HPDE6-E6E7 (cell line): ENCODE data around the gene TRANK1.

Experiments used
- DNase-seq: peaks from one replicate; pipeline ENCODE4 v3.0.0; 2011; ENCODE audit warnings: missing footprints; ENCODE audit errors: extremely low spot score

The TRANK1 gene

DNA sequence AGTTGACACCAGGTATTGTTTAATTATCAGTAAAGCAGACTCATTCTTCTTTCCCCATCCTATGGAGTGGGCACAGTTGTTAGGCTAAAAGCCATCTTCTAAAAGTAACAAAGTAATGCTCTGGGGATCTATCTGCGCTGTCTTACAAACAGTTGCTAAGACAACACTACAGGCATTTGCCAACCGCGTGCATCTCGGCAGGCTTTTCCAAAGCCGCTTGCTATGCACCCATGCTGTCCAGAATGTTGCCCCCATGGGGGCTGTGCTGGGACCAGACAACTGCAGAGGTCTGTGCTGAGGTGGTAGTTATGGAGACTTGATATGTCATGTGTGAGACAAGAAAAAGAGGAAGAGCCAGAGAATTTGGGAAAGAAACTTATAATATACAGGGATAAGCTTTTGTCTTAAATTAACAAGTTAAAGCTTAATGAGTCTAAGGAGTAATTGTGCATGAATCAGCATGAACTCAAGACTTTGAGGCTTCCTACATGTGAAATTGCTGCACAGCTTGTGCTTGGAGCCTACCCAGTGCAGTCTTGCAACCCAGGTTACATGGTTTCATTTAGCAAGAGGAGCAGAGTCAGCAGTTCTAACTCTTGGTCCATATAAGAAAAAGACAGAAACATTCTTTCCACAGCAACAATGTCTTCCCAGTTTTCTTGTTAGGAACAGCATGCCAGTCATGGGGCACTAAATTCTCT is 141.6 kb downstream of the TRANK1 start:
- no peak for DNase-seq

DNA sequence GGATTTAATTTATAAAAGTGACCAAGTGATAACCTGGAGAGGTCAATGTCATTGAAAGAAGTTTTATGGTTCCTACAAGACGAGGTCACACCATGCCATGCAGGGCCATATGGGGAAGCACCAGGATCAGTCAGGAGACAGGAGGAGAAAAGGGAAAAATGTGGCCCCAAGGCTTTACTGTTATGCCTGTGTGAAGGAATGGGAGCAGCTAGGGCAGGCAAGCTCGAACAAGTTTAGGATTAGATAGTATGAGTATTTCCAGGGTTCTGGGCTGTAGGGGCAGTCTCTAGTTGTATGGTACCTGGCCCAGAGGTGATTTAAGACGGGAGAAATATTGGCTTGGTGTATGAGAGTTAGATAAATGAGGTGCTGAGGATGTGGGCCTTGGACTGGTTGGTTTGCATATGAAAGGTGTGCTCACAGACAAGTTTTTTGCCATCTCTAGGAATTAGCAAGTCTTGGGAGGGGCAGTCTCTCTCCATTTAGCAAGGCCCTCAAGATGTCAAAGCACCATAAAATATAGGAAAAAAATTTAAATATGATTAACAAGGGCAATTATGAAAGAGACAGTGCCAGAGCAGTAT is 144.2 kb downstream of the TRANK1 start:
- DNase-seq: no peak

DNA sequence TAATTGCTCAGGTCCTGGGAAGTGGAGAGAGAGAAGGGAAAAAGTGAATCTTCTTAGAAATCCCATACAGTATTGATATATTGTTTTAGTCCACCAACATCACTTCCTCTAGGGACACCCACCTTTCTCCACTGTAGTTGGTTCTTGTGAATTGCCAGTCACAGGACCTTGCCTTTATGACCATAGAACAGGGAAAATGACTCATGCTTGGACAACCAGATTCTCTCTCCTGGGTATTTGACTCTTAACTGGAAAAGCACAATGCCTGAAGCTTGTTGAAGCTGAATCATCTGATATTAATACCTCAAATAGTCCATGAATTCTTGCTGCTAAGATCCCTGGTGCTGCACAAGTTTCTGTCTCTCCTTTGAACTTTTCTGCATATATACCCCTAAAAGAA is 148.0 kb downstream of the TRANK1 start:
- no peak for DNase-seq

DNA sequence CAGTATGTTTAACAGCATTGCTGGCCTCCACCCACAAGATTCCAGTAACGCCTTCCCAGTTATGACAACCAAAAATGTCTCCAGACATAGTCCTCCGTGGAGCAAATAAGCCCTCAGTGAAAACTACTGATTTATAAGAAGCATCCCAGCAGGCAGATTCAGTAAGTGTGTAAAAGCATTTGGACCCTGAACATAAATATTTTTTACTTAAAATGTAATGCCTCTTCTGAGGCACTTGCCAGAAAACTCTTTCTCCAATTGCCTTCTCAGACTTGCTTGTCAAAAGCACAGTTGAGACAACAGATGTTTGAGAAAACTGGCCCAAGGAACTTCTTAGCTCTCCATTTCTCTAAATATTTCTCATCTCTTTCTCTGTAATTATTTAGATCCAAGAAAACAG is 148.7 kb downstream of the TRANK1 start:
- no peak for DNase-seq

DNA sequence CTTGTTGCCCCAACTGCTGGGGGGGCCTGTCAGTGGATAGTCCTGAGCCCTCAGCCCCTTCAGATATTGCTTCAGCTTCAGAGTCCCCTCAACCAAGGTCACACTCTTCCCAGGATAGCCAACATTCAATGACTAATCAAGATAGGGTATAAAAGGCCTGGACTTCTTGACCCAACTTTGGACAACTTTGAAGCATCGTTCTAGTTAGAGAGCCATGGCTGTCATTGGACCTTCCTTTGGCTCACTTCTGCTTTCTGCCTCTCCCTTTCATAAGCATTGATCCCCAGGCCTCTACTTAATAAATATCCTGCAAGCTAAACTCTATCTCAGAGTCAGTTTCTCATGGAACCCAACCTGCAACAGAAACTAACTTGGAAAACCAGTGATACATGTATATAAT is 149.2 kb downstream of the TRANK1 start:
- DNase-seq: no peak

DNA sequence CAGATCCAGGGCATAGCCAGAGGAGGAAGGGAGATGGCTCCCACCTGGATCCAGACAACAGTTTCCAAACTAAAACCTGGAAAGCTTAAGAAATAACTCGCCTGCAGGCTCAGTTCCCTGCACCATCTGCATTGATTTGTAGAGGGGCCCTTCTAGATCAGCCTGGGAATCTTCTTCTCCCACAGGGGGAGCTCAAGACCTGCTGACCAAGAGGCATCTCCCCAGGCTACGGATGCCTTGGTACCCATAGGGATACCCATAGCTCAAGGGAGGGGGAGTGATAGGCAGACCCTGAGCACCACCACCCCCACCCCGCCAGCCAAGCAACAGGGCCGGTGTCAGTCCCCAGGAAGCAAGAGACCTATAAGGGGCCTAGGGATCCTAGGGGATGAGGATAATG is 152.5 kb downstream of the TRANK1 start:
- peak; percentile 4 for DNase-seq

DNA sequence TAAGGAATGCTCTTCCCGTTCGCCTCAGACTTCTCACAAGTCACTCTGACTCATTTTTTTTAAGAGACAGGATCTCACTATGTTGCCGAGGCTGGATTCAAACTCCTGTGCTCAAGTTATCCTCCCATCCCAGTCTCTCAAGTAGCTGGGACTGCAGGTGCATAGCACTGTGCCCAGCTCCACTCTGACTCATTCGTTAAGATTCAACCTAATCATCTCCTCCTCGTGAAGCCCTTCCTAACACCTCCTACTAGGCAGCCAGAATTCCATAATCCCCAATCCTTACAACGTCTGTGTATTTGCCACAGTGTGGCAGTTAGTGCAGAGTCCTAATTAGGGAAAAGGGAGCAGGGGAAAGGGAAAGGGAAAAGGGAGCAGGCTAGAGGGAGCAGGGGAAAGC is 154.1 kb downstream of the TRANK1 start:
- DNase-seq: no peak

DNA sequence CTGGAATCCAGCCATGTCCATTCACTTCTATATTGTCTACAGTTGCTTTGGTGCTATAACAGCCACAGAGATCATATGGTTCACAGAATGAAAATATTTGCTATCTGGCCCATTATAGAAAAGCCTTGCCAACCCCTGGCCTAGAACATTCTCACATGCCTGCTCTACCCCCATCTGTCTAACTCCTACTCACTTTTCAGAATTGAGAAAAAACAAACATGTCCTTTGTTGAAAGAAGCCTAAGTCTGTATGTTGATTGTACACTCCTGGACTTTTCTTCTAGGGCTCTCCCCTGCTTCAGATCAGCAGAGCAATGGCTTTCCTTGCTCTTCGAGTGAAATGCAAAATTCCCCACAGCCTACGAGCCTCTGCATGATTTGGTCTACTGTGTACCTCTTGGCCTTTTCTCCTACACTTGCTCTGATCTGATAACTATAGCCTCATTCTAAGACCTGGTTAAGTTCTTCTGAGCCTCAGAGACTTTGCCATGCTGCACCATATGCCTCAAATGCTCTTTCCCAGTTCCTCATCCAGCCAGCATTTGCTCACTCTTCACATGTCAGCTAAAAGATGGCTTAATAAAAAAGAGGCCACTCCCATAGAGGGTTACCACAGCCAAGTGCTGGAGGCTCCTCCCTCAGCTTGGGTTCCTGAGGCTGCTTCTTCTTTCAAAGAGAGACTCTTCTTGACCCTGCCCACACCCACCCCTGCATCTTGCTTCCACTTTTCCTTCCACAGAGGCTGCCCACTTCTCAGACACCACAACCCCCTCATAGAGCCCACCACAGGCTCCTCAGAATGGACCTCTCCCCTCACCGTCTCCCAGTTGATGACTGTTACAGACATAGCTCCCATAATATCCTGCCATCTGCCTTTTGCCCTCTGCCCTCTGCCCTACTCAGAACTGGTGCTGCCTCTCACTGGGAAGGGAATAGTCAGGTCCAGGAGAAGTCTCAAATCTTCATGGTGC is 157.6 kb downstream of the TRANK1 start:
- no peak for DNase-seq

DNA sequence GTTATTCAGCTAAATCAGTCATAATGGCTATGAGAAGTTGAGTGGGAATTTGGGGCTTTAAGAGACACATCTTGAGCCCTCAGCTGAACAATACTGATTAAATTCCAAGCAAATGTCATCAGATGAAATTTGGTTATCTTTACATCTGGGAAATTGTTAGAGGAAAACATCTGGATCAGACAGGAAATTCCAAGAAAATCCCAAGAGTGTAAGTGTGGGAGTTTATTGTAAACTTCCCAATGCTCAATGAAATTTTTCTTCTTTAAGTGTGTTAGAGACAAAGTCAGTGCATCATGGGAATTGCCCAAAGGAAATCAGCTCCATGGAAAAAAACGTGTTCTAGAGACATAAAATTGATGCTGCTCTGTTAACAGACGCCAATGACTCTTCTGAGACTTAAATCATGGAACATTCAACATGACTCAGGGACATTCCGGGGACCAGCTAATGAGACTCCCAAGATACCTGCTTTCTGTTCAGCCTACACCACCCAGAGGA is 160.7 kb downstream of the TRANK1 start:
- no peak for DNase-seq

DNA sequence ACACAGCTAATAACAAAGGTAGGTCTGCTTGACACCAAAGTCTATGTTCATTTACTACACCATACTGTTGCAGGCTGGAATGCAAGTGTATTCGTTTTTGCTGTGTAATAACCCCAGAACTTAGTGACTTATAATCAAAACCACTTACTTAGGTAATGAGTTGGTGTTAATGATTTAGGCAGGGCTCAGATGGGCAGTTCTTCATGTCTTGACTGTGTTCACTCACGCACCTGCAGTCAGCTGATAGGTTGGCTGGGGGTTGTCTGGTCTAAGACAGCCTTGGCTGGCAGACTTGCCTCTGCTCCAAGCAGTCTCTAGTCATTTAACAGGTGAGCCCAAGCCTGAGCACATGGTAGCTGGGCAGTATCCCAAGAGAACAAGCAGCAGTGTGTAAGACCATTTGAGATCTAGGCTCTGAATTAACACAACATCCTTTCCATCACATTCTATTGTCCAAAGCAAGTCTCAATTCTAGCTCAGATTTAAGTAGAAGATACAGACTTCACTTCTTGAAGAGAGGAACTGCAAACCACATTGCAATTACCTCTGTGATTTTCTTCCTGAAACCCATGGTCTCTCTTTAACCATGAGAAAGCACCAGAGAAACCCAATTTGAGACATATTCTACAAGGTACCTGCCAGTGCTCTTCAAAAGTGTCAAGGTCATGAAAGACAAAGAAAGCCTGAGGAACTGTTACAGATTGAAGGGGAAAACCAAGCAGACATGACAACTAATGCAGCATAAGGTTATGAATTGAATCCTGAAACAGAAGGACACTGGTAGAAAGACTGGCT is 167.2 kb downstream of the TRANK1 start:
- no peak for DNase-seq
